GM08714 (cell line): ENCODE measurements around the gene RAB29.

Experiments used
- H3K4me3 ChIP-seq: fragments of 200-500 bp; sonication (Bioruptor generic); 2 replicates; pipeline ENCODE4 v1.5.1; 2014; ENCODE audit warnings: mild to moderate bottlenecking, low read length, inconsistent platforms
- ZNF274 ChIP-seq: IDR thresholded peaks from 2 replicates; pipeline ENCODE4 v1.6.1; 2012; ENCODE audit warnings: mild to moderate bottlenecking, low read depth, low read length

RAB29 gene

DNA sequence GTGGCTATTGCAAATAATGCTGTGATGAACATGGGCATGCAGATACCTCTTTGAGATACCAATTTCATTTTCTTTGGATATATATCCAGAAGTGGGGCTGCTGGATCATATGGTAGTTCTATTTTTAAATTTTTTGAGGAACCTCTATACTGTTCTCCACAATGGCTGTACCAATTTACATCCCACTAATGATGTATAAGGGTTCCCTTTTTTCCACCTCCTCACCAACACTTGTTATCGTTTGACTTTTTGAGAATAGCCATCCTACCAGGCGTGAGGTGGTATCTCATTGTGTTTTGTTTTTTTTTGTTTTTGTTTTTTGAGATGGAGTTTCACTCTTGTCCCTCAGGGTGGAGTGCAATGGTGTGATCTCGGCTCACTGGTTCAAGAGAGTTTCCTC lies 18.7 kb downstream of the RAB29 start:
- no peak overlapping the region for H3K4me3 ChIP-seq
- TF ChIP-seq ZNF274 = no peak

DNA sequence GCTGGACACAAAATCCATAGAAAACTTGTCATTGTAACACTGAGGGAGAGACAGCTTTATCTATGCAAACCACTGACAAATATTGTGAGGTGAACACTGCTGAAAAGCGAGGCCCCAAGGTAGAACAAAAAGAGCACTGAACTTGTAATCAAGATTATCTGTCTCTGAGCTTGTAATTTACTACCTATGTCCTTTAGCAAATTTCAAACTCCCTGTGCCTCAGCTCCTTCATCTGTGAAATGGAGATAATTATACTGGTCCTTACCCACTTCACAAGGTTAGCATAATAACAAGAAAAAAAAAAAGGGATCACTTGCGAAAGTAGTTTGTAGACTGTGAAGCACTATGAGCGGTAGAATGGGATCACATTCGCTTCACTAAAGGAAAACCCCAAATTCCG lies 20.4 kb downstream of the RAB29 start:
- no peak overlapping the region for H3K4me3 ChIP-seq

DNA sequence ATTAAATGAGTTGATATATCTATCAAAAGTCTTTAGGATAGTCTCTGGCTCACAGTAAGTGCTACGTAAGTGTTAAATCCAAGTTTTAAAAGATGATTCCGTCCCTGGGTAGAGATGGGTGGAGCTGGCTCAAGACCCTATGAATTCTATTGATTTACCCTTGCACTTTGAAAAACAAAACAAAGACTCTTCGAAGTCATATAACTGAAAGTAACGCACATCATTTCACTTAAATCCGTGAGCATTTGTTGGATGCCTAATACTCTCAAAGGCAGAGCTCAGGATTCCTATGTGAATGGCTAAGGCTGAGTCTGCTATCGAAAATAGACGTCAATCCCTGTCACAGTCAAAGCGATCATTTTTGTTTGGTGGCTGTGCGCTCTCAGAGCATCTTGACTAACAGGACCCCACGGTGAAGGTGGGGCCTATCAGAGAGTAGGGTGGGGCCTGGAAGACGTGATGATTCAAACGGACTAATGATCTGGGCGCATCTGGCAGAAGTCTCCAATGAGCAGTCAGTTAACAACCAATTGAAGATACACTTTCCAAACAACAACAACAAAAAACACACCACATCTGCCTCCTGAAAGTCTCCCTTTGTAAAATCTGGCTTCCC lies 24.1 kb downstream of the RAB29 start:
- no peak overlapping the region for H3K4me3 ChIP-seq
- no peak for TF ChIP-seq ZNF274

More for the DNA sequence above, 20.4 kb downstream of the RAB29 start:
- TF ChIP-seq ZNF274 = no peak

DNA sequence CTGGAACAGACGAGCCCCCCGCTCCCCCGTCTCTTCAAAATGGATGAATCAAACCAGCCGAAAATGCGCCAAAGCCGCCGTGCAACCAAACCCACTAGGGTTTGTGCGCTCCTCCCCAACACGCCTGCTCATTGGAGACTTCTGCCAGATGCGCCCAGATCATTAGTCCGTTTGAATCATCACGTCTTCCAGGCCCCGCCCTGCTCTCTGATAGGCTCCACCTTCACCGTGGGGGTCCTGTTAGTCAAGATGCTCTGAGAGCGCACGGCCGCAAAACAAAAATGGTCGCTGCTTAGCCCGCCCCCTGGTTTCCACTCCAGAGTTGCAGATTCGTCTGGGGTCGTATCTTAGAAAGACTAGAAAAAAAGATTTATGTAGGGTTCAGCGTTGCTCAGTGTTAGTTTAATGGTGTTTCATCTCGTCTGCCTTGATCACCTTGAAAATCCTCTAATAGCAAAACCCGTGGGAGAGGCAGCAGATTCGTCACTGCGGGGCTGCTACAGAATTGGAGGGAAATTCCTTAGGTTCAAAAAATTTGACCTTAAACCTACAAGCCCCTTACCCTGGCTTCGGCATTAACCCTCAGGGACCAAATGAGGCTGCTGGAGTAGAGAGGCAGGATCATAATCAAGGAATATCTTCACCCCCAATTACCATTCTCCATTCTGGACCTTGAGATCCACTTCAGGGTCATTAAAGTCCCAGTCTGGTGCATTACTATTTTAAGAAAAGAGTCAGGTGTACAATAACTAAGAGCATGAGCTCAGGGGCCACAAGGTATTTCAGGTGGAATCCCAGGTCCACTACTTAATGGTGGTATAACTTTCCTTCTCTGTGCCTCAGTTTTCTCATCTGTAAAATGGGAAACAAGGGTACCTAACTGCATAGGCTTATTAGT lies 24.9 kb downstream of the RAB29 start, which contains the start of gene NUCKS1:
Gene NUCKS1 (minus strand): TSS at position 45 of the 898 bp plus-strand sequence. CDS start 209 bp downstream, outside the sequence.
- peak within 1 kb of the TSS; percentile 99 for H3K4me3 ChIP-seq
- no peak for TF ChIP-seq ZNF274

DNA sequence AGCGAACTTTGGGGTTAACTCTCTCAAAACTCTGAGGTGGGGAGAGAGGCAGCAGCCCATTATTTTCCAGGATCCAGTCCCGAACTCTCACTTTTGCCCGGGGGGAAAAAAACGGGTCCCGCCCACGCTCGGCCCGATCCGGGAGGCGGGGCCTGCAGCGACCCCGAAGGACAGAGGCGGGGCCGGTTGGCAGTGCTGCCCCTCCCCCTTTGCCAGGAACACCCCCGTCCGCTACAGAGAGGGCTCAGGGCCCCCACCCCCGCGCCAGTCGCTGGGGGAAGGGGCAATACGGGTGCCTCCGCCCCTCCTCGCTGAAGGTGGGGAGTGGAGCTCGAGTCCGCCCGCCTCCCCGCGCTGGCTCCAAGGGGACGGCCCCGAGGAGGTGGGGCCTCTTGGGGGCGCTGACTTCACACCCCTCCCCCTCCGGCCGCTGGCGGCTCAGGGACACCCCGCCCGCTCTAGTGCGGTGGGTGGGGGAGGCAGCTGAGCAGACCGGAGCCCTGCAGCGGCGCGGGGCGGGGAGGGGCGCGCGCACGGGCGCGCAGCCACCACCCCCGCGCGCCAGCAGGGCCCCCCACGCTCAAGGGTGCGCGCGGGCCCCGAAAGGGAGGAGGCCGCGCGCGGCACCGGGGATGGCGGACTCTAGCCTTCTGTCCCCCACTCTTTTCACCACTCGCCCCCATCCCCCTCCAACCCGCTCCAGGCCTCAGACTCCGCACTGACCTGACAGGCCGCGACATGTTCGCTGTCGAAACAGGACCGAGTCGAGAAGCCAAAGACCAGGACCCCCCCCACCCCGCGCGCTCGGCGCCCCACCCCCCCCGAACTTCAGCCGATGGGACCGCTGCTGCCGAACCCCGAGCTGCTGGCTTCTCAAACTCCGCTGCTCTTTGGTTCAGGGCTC lies 25.8 kb downstream of the RAB29 start:
- peak overlapping the region; percentile 99 for H3K4me3 ChIP-seq
- no peak for TF ChIP-seq ZNF274

DNA sequence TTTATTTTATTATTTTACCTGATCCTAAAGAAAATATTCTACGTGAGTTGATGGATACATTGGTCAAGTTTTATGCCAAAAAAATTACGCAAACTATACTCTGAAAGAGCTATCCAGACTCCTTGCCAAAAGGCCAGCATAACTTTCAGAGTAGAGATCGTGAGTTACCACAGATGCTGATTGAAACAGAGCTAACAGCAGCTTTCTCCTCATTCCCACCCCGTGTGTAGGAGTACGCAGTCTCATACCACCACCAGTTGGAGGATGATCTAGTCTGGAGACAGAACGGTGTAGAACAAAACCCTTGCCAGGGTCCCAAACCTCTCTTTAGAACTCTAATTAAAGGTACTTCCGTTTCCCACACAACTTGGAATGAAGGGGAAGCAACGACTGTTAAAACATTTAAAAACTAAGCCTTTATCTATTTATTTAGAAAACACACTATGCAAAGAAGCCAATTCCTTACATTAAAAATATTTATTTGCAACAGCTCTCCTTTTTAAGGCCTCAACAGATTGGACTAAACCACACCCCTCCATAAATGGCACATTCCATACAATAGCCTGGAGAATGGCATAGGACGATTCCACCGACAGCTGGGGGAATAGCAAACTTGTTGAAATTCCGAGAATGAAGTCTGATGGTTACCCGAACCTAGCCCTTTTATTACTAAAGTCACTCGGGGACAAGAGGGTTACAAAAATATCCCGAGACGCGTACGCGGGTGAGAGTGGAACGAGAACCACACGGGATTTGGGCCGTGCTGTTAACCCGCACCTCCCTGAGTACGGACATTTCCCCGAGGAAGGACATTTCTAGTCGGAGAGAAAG lies 26.7 kb downstream of the RAB29 start:
- no peak for TF ChIP-seq ZNF274
- peak overlapping the region; percentile 99 for H3K4me3 ChIP-seq

DNA sequence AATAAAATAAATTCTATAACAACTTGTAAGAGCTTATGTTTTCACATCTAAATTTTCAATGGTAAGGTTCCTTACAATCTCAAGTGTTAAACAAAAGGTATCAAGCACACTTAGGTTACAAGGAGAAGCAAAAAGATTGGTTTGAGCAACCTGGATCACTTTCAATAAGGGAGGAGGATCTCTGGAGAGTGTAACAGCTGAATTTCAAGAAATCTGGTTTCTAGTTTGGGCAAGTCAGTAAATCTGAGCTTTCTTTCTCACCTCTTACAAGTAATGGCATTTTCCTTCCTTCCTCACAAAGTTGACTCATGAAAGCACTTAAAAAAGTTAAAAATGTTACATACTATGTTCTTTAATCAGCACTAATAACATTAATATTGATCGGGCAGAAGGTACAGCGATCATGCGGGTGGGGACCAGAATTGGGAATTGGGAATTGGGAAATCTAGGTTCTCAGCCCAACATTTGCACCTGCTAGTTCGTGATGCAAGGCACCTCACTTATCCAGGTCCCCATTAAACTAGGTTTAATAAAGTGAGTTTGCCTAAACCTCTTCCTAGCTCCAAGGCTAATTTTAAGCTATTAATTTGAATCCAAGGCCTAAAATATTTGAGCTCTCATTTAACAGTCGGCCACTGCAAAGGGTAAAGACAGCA lies 28.4 kb downstream of the RAB29 start:
- TF ChIP-seq ZNF274 = no peak
- H3K4me3 ChIP-seq = peak overlapping the region; percentile 99

DNA sequence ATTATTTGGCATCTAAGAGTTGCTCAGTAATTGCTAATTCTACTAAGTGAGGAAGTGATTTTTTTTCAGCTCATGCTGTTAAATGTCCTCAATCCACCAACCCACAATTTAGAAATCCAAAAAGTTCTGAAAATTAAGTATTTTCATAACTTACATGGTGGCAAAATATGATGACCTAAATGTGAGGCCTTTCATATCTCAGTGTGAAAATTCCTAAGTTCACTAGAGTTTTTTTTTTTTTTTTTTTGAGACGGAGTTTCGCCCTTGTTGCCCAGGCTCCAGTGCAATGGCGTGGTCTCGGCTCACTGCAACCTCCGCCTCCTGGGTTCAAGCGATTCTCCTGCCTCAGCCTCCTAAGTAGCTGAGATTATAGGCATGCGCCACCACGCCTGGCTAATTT lies 30.9 kb downstream of the RAB29 start:
- no peak overlapping the region for H3K4me3 ChIP-seq
- TF ChIP-seq ZNF274 = no peak

DNA sequence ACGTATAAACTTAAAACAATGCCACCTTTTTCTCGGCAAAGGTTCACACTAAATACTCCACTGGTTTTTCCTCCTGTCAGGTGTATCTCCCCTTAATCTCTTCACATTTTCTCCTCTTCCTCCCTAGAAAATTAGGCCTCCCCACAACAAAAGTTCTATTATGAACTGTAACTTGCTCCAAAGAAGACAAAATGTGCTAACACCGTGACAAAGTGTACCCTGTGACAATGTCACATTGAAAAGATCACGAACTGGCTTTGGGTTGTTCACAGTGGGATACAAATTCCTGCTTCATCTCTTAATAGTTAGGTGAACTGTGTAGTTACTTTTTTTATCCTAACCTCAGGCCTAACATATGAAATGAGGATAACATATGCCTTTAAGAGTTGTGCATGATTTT lies 31.3 kb downstream of the RAB29 start:
- TF ChIP-seq ZNF274 = no peak
- no peak overlapping the region for H3K4me3 ChIP-seq

DNA sequence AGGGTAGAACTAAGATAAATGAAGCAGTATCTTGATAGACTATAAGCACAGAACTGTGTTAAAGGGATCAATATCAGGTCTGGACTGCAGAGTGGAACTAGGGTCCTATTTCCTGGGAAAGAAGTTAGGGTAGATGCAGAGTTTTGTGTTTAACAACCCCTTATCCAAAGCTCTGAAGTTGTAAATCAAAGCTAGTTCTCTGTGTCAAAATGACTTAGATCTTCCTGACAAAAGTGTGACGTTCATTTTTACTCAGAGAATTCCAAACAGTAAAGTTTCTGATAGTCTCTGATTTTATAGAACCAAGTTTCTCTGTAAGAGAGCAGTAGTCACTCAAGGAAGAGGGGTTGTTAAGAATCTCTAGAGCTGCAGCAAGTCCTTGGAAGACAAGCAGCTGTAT lies 33.6 kb downstream of the RAB29 start:
- no peak for TF ChIP-seq ZNF274

DNA sequence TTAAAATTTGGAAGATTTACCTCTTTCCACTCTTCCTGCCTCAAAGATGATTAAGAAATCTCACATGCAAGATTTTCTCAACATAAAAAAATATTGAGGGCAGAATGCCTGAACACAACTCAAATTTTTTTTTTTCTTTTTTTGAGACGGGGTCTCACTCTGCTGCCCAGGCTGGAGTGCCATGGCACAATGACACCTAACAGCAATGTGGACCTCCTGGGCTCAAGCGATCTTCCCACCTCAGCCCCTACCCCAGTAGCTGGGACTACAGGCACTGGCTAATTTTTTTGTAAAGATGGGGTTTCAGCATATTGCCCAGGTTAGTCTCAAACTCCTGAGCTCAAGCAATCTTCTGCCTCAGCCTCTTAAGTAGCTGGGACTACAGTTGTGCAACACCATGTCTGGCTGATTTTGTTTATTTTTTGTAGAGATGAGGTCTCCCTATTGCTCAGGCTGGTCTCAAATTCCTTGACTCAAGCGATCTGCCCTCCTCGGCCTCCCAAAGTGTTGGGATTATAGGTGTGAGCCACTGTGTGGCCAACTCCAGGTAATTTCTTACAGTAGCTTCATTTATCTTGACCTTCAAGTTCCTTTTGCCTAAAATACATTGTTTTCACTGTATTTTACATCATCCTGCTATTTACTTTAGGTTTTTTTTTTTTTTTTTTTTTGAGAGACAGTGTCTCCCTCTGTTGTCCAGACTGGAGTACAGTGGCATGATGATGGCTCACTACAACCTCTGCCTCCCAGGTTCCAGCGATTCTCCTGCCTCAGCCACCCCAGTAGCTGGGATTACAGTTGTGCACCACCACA lies 35.7 kb downstream of the RAB29 start:
- no peak overlapping the region for H3K4me3 ChIP-seq
- no peak for TF ChIP-seq ZNF274

More for the DNA sequence above, 33.6 kb downstream of the RAB29 start:
- no peak overlapping the region for H3K4me3 ChIP-seq

DNA sequence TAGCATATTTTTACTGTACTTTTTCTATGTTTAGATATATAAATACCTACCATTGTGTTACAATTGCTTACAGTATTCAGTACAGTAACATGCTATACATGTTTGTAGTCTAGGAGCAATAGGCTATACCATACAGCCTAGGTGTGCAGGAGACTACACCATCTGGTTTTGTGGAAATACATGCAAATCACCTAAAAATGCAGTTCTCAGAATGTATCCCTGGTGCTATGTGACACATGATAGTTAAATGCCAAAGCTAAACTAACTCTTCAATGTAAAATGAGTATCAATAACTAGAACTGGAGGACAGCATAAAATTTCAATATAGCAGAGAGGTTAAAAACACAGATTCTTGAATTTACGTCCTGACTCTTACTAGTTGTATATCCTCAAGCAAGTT lies 40.1 kb downstream of the RAB29 start:
- H3K4me3 ChIP-seq = no peak overlapping the region
- no peak for TF ChIP-seq ZNF274
